H4 (cell line): Measurements from ENCODE around the gene PPM1L. TPM values are rescaled to one million over a fixed set of nuclear protein-coding genes. Genes with fewer than 3 reads are reported as not detected.
A peak's percentile ranks its signal among the peaks of the same experiment; 100 is the strongest.

ENCODE experiments used
- DNase-seq: peaks from one replicate; pipeline ENCODE4 v3.0.0-alpha.2; 2015; ENCODE audit warnings: low spot score
- total RNA-seq: library from RNA; depleted of rRNA; stranded (reverse); fragments of >200 nt; shearing (Covaris generic); gene quantifications from 2 replicates; pipeline ENCODE4 v1.2.3, GENCODE V29; 2014

Gene PPM1L
- total RNA-seq, 1 experiment from 2014 or later = 1.6 TPM

DNA sequence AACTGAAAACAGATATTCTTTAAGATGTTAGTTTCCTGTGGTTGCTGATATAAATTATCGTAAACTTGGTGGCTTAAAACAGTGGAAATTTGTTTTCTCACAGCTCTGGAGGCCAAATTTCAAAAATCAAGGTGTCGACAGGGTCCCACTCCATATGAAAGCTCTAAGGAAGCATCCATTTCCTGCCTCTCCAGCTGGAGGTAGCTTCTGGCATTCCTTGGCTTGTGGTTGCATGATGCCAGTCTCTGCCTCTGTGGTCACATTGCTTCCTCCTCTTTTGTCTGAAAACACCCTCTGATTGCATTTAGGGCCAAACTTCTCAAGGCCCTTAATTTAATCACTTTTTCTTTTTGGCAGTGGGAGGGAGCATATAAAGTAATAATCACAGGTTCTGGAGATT, 96.8 kb downstream of the PPM1L start:
- no peak for DNase-seq

DNA sequence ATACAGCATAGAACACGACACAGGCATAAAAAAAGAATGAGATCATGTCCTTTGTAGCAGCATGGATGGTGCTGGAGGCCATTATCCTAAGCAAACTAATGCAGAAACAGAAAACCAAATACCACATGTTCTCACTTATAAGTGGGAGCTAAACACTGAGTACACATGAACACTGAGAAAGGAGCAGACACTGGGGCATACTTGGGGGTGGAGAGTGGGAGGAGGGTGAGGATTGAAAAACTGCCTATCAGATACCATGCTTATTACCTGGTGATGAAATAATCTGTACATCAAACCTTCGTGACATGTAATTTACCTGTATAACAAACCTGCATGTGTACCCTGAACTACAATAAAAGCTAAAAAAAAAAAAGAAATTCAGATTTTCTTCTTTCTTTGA, 100.4 kb downstream of the PPM1L start:
- no peak for DNase-seq

DNA sequence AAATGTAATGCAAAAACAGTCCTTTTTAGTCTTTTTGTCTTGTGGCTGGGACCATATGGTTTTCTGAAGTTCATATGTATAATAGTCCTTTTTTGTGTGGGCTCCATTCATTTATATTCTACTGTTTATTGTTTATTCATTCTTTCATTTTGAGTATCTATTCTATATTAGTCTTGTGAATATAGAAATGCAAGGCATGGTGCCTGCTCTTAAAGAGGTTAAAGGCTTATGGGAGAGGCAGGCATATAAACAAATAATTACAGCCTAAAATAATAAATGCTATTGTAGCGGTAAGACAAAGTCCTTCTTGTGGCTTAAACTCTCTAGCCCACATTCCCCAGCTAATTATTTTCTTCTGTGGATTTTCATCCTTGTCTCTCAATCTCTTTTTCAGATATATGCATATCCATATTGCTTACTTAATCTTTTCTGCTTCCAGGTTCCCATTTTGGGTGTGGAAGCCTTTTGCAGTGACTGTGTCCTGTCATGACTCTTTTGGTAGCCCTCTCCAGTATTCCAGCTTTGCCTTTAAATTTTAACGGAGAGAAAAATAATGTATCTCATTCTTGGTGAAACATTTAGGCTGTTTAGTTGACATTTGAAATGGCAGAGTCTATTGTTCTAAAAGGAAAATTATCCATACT, 101.6 kb downstream of the PPM1L start:
- DNase-seq = no peak

DNA sequence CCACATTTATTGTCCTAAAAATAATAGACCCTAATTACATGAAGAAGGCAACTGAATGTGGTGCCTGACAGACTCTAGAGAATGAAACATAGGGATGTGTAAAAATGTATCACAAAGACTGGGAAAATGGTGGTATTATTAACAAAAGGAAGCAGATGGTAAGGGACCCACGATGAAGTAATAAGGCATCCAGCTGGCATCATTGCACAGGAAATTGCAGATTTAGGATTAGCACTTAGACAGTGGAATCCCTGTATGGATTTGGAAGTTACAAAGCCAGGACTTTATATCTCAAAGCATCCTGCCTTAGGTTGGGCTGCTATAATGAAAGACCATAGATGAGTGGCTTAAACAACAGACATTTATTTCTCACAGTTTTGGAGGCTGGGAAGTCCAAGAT, 104.3 kb downstream of the PPM1L start:
- DNase-seq = no peak

DNA sequence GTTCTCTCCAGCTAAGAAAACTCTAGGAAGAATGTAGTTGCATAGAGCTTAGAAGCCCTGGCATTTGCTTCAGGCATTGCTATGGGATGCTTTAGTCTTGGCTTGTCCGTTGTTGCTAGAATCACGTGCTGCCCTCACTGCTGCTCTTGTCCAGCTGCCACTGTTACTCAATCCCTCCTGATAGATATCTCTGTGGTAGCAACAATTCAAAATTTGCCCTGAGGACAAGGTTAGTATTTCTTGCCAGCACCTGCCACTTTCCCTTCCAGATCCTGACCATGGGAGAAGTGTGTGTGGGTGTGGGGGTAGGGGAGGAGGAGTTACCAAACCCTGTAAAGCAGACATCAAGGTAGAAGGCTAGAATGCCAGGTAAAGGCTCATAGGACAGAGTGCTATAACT, 113.8 kb downstream of the PPM1L start:
- peak; percentile 27 for DNase-seq

DNA sequence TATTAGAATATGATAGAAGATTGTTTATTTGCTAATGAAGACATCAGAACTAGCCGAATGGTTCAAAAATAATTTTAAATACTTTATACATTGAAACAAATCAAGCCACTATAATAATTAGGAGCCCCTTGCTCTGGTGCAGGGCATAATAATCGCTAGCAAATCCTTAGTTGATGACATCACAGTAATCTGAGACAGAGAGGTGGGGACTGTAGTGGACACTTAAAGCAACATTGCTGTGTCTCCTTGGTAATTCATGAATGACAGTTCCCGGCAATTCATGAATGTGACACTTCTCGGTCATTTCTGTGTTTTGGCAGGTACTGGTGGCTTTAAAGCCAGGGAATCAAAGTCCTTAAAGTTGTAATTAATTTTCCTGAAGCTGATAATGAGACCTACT, 114.3 kb downstream of the PPM1L start:
- DNase-seq = no peak

DNA sequence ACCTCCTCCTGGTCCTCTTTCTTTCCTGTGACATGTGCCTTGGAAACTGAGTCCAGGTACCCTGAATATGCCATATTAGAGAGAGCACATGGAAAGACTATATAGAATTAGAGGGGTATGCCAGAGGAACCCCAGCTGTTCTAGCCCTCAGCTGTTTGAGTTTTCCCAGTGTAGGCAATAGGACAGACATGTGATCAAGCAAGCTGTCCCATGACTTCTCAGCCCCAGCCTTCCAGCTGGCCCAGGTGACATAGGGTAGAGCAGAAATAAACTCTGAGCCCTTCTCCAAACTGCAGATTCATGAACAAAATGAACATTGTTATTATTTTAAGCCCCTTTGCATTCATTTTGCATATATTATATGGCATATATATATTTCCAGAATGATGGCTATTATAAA, 118.7 kb downstream of the PPM1L start:
- no peak for DNase-seq

DNA sequence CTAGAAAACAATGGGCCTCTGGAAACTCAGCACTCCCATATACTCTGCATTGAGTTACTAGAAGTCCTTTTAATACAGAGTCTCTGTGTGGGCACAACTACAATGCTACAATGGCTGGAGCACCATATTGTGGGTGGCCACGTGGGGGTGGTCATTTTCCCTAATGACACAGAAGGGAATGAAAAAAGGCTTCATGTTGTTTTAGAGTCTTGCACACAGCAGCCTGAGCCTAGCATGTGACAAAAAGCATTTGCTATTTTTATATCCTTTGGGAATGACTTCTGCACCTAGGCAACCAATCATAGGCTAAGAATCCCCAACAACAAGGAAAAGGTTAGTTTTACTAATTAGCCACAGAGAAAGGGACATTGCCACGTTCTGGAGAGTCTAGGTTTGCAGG, 120.6 kb downstream of the PPM1L start:
- DNase-seq = no peak

DNA sequence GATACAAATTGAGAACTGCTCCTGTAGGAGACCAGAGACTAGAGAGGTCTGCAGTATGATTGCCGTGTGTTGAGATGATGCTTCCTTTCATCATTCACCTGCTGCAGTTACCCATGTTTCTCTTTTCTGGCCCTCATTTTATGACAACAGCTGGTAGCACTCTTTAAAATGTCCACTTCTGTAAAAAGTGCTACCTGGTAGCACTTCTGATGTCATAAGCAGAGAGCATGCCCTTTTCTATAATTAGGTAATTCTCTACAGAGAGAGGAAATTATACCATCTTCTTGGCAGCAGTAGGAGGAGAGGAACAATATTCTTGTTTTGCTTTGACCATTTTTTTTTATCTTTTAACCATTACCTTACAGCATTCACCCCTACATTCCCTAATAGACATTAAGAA, 123.8 kb downstream of the PPM1L start:
- no peak for DNase-seq

DNA sequence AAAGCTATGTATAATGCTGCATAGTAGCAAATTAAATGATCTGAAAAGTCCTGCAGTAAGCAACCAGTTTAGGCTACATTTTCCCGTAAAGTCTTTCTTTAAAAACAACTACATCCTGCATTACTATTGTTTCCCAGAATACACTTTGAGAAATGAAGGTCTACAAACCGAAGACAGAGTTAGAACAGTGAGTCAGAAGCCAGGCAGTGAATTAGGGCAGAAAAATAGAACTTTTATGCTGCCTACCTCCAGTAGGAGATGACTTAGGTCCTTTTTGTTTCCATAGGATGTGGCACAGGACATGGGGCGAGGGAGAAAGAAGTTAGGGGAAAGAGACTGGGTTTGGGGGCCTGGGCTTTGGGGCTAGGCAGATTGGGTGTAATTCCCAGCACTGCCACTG, 127.3 kb downstream of the PPM1L start:
- no peak for DNase-seq

DNA sequence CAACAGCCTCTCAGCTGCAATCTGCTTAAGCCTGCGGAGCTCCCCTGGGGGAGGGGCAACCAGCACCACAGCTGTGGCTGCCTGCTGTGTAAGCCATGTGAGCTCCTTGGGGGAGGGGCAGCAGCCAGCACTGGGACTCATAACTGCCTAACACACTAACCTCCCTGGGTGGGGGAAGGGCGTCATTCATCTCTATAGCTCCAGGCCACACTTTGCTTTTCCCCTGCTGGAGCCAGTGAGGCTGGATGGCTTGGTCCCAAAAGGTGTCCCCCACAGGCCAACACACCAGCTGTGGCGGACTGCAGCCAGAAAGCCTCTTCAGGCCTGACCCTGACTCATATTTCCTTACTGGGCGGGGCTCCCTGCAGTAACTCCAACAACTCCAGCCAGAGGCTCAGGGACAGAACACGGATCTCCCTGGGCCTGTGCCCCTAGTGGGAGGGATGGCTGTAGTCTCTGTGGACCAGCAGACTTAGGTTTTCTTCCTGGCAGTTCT, 129.8 kb downstream of the PPM1L start:
- peak; percentile 91 for DNase-seq

DNA sequence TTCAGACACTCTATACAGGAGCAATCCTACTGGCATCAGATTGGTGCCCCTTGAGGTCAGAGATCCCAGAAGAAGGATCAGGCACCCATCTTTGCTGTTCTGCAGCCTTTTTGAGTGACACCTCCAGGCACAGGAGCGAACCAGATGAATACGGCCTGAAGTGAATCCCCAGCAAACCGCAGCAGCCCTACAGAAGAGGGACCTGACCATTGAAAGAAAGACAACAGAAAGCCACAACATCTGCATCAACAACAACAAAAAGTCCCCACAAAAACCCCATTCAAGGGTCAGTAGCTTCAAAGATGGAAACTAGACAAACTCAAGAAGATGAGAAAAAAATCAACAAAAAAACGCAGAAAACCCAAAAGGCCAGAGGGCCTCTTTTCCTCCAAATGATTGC, 130.4 kb downstream of the PPM1L start:
- no peak for DNase-seq

DNA sequence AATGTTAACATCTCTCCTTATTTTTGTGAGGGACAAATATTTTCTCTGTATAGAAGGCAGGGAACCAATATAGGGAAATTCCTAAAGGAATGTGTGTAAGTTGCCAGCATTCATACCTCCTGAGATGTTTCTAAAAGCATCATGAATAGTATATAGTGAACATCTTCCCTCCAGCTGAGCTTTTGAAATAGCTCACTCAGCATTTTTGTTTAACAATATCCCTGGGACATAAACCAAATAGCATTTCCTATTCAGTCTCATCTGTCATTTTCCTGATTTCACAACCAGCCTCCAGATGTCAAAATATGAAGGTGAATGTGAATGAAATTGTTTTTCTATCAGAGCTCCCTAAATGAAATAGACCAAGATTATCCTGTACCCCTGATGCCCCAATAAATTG, 137.2 kb downstream of the PPM1L start:
- no peak for DNase-seq

DNA sequence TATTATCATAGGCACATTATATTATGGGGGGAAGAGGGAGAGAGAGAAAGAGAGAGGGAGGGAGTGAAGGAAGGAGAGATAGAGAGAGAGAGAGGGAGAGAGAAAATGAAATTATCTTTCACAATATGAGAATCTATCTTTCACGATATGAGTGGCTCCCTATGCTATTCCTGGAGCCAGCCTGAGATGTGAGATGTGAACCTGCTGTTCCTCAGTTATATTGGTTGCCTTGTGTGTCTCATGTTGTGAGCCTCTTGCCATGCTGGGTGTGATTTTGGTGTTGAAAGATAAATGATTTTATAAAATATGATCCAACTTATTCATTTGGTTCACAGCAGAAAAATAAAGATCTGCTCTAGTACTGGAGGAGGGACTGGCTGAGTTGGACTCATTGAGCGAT, 148.7 kb downstream of the PPM1L start:
- DNase-seq = no peak

DNA sequence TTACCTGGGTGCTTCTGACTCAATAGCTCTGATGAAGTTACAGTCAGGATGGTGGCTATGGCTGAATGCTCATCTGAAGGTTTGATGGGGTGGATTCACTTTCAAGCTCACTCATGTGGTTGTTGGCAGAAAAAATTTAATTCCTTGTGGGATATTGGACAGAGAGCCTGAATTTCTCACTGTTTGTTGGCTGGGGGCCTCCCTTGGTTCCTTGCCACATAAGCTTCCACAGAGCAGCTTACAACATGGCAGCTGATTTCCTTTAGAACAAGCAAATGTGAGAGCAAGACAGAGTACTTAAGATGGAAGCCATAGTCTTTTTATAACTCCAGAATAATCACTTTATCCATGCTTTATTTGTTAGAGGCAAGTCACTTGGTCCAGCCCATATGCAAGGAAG, 150.6 kb downstream of the PPM1L start:
- no peak for DNase-seq

DNA sequence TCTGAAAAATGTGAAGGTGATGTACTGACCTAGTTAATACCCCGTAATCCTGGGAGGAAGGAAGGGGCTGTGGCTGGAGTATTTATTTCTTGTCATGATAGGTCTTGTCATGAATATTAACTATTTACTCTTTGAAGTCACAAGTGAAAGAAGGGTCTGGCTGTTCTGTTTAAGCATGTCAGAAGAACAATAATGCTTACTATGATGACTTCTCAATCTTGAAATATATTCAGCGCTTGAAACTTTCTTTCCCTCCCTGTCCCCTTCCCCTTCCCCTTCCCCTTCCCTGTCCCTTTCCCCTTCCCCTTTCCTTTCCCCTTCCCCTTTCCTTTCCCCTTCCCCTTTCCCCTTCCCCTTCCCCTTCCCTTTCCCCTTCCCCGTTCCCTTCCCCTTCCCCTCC, 153.9 kb downstream of the PPM1L start:
- DNase-seq = no peak

DNA sequence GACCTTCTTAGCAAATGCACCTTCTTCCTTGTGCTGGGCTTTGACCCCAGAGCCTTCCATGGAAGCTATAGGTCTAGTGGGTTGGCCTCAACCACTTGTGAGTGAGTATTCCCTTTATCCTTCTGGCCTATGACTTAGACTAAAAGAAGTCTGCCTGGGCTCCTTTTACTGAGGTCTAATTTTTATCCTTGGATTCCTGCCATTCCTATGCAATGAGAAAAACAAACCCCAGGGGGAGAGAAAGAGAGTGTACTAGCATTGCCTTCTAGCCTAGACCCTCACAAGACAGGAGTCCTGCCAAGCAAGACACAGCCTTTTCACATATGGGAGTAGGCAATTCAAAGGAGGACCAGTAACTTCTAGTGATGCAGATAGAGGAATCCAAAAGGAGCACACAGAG, 155.4 kb downstream of the PPM1L start:
- no peak for DNase-seq

DNA sequence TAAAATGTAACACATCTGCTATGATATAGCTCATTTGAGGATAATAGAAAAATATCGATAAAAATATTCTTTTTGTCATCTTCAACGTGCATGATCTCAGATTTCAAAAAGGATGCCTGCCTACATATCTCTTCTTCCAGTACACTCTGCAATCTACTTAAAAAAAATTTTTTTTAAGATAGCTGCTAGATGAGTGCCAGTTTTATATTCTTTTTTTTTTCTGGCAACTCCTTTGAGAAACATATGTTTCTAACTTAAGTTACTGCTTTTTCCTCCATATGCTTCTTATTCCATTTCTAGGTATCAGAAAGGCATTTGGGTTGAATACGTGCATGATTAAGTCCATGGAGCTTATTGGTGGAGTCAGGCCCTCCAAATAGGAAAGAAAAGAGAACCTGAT, 160.4 kb downstream of the PPM1L start:
- no peak for DNase-seq

DNA sequence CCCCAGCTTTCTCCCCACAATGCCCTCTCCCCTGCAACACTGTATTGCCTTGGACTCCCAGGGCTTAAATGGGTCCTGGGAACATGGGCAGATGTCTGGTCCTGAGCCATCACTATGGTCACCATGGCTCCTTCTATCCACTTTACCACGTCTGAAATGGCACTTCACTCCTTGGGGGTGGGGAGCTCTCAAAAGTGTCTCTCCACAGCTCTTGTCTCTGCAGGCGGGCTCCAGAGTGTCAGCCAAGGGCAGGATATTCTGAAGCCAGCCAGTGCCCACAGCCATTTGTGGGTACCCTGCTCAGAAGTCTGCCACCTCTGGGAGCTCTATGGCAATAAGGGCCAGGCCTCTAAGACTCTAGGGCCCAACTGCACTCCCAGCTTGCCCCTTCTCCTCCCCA, 163.9 kb downstream of the PPM1L start:
- DNase-seq = no peak

DNA sequence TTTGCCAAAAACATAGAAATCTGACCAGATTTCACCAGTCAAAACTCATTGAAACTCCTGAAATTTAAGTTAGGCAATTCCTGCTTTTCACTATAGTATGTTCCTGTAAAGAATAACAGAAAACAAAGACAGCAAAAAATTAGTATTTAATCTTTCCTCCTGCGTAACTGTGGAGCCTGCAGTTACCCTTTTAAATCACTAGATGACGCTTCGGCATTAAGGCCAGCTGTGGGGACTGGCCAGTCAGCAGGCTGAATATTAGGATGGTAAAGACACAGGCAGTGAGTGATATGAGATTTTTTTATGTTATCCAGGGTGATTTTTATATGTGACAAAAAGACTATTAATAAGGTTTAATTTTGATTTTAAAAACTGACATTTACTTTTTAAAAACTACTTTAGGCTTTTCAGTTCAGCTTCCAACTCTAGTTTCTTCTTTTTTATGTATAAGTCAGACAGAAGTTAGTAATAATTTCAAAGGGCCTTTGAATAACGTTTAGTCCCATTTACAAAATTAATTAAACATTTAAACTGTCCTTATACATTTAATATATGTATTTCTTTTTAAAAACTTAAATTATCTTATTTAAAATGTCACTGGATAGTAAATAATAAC, 165.1 kb downstream of the PPM1L start:
- DNase-seq = peak; percentile 52

DNA sequence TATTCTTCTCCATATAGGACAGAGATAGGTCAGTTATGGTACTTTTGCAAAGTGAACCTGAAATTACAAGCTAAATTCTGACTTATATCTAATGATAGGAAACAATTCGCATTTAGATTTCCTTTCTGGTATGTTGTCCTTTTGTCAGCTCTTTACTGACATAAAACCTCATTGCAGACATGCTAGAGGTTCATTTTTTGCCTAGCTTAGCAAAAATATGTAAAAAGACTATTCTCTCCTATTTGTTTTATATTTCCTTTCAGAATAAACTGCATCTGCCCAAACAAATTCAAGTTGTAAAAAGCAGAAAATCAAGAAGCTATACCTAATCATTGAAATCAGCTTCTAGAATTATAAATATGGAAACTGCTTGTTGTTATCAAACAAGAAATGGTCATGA, 168.7 kb downstream of the PPM1L start:
- DNase-seq = no peak

DNA sequence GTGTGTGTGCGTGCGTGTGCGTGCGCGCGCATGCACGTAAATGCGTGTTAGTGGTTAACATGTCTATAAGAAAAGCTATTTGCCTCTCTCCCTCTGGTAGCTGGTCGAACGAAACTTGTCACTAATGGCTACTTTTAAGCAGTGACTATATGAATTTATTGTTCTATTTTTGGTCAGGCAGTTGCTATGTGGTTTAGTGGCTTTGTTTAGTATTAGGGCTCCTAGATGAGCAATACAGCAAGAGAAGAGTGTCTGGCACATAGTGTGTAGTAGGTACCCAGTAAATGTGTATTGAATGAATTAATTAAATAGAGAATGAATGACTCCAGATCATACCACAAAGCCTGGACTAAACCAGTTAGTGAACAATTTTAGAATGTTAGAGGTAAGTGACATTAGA, 171.6 kb downstream of the PPM1L start:
- no peak for DNase-seq

DNA sequence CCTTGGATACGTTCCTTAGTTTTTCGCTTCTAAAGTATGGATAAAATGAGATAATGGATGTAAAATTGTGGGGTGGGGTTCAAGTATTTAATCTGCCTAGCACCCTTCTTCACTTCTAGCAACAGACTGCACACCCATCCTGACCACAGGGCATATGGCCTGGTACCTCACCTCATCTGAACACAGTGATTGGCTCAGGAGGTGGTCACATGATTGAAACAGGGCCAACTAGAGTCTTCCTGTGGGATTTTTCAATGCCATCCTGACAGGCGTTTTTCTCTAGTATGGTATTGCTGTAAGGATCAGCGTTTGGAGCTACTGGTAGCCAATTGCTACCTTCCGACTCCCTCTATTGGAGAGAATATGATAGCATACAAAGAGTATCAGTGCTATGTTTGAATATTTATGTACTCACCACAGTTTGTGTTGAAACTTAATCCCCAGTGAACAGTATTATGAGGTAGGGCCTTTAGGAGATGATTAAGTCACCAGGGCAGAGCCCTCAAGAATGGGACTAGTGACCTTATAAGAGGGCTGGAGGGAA, 172.2 kb downstream of the PPM1L start:
- peak; percentile 28 for DNase-seq

DNA sequence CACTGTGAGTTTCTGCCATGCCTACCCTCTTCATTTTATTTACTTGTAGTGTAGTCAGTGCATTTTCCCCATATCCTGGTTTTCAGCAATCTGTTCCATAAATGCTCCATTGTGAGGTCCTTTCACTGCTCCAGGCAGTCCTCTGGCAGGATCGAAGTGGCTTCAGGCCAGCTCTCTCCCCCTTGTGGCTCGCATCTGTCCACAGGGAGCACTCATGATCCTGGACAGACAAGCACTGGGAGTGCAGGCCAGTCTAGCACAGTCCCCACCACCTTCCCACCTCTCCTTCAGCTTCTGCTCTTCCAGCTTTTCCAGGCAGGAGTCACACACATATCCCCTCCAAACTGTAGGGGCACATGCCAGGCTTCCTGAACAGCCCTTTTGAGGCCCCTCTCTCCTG, 173.6 kb downstream of the PPM1L start:
- DNase-seq = peak; percentile 20
